HCT116 (cell line): ENCODE data around the gene HERC3. TPM values are rescaled to one million over a fixed set of nuclear protein-coding genes. Genes with fewer than 3 reads are reported as not detected.

Experiments
- ATAC-seq: fragments of 200-7000 bp; cut with Tn5 transposase; 2 replicates; pipeline ENCODE4 v1.9.1; 2020; ENCODE audit warnings: mild to moderate bottlenecking, moderate library complexity
- BruUV-seq: library from RNA; stranded (reverse); fragments of 400-500 nt; replicated peaks from 2 replicates; lab custom pipeline; 2021; lab: Mats Ljungman, UMichigan
- CTCF ChIA-PET: fragments of 300-600 bp; sonication (Branson Sonifier 250); formaldehyde crosslinking; loops from one replicate; lab custom pipeline; 2021; ENCODE audit warnings: antibody characterized with exemption; lab: Charles Lee
- POLR2A ChIA-PET: fragments of 300-600, 350-600 bp; sonication (Branson Sonifier 250); formaldehyde crosslinking; loops from one replicate; lab custom pipeline; 2021; ENCODE audit warnings: antibody characterized with exemption; lab: Charles Lee
- RAD21 ChIA-PET, 2 experiments: fragments of 300-600 bp; sonication (Branson Sonifier 250); formaldehyde crosslinking; loops; one replicate each; lab custom pipeline; 2023; ENCODE audit warnings: low total read pairs in 2 of 2; ENCODE audit not compliant: uncharacterized antibody in 2 of 2, unreplicated experiment in 2 of 2, low non-redundant PET in 1 of 2; lab: Charles Lee
- DNase-seq: peaks from one replicate; pipeline ENCODE4 v3.0.0-alpha.2; 2010; ENCODE audit warnings: low read depth, low spot score
- H2AFZ ChIP-seq: fragments of 200-600 bp; shearing (Covaris generic), sonication (generic); 2 replicates; pipeline ENCODE4 v1.6.1; 2017; ENCODE audit warnings: low read depth, mixed run types, mixed read lengths, antibody characterized with exemption, low read length; ENCODE audit not compliant: poor library complexity, severe bottlenecking
- H3K27ac ChIP-seq: 2 replicates; pipeline ENCODE4 v1.5.1; 2012; ENCODE audit warnings: low read depth, low read length
- H3K27me3 ChIP-seq: fragments of 200-600 bp; sonication (generic); 2 replicates; pipeline ENCODE4 v1.6.1; 2016; ENCODE audit warnings: mixed run types, low read length, mixed read lengths; ENCODE audit not compliant: insufficient read depth
- H3K36me3 ChIP-seq, 2 experiments: fragments of 200-500 bp in 1 of 2; fragments of 200-600 bp in 1 of 2; sonication (Bioruptor generic) in 1 of 2; sonication (generic) in 1 of 2; 2 replicates each; pipeline versions ENCODE4 v1.5.1 to v1.6.1; 2014 to 2016; ENCODE audit warnings: low read length in 2 of 2, inconsistent platforms in 1 of 2, mixed read lengths in 1 of 2, mixed run types in 1 of 2; ENCODE audit not compliant: insufficient read depth in 2 of 2, control insufficient read depth in 1 of 2
- H3K4me1 ChIP-seq, 2 experiments: fragments of 200-600 bp in 1 of 2; sonication (generic) in 1 of 2; 2 replicates each; pipeline versions ENCODE4 v1.5.1 to v1.6.1; 2012 to 2017; ENCODE audit warnings: low read length in 2 of 2, inconsistent platforms in 1 of 2, mild to moderate bottlenecking in 1 of 2, mixed read lengths in 1 of 2, mixed run types in 1 of 2, moderate library complexity in 1 of 2; ENCODE audit not compliant: insufficient read depth in 2 of 2, control insufficient read depth in 1 of 2
- H3K4me2 ChIP-seq: fragments of 200-600 bp; sonication (generic); 2 replicates; pipeline ENCODE4 v1.6.1; 2017; ENCODE audit warnings: mixed run types, low read length, mixed read lengths
- H3K4me3 ChIP-seq, 2 experiments: fragments of 200-600 bp in 1 of 2; sonication (generic) in 1 of 2; replicated peaks in 1 of 2; 2 replicates each; pipeline ENCODE4 v1.5.1; 2011 to 2016; ENCODE audit warnings: low read length in 2 of 2, control low read depth in 1 of 2, low read depth in 1 of 2, mild to moderate bottlenecking in 1 of 2, mixed read lengths in 1 of 2, mixed run types in 1 of 2
- H3K79me2 ChIP-seq: fragments of 200-600 bp; sonication (generic); 2 replicates; pipeline ENCODE4 v1.6.1; 2017; ENCODE audit warnings: mild to moderate bottlenecking, mixed run types, low read length, moderate library complexity, mixed read lengths; ENCODE audit not compliant: insufficient read depth
- H3K9ac ChIP-seq: fragments of 200-600 bp; sonication (generic); 2 replicates; pipeline ENCODE4 v1.6.1; 2016; ENCODE audit warnings: low read length, mixed read lengths
- H3K9me2 ChIP-seq: fragments of 200-600 bp; sonication (generic), shearing (Covaris generic); 2 replicates; pipeline ENCODE4 v1.6.1; 2017; ENCODE audit warnings: mixed run types, mild to moderate bottlenecking, moderate library complexity; ENCODE audit not compliant: insufficient read depth
- H3K9me3 ChIP-seq, 2 experiments: fragments of 200-500 bp in 1 of 2; fragments of 200-600 bp in 1 of 2; sonication (Bioruptor generic) in 1 of 2; sonication (generic) in 1 of 2; 2 replicates each; pipeline ENCODE4 v1.6.1; 2014 to 2017; ENCODE audit warnings: low read length in 2 of 2, mixed read lengths in 2 of 2, inconsistent platforms in 1 of 2, low read depth in 1 of 2, mild to moderate bottlenecking in 1 of 2, mixed run types in 1 of 2, moderate library complexity in 1 of 2; ENCODE audit not compliant: control insufficient read depth in 1 of 2, insufficient read depth in 1 of 2
- H4K20me1 ChIP-seq: fragments of 200-600 bp; sonication (generic), shearing (Covaris generic); 2 replicates; pipeline ENCODE4 v1.6.1; 2017; ENCODE audit warnings: mixed run types, mild to moderate bottlenecking, moderate library complexity; ENCODE audit not compliant: insufficient read depth
- CBX3 ChIP-seq: IDR thresholded peaks from 2 replicates; pipeline ENCODE4 v1.6.1; 2012; ENCODE audit warnings: low read depth
- CTCF ChIP-seq, 3 experiments: fragments of 200-600 bp in 1 of 3; sonication (generic) in 1 of 3; IDR thresholded peaks in 2 of 3; conservative IDR thresholded peaks in 1 of 3; 2 replicates each; pipeline ENCODE4 v1.5.1; 2012 to 2017; ENCODE audit warnings: low read depth in 2 of 3, low read length in 2 of 3, antibody characterized with exemption in 1 of 3, borderline replicate concordance in 1 of 3, control low read depth in 1 of 3, mild to moderate bottlenecking in 1 of 3, mixed read lengths in 1 of 3, mixed run types in 1 of 3, moderate library complexity in 1 of 3; ENCODE audit not compliant: insufficient read depth in 1 of 3
- ELF1 ChIP-seq: IDR thresholded peaks from 2 replicates; pipeline ENCODE4 v1.6.1; 2012; ENCODE audit warnings: low read depth, borderline replicate concordance
- JUND ChIP-seq: IDR thresholded peaks from 2 replicates; pipeline ENCODE4 v1.6.1; 2012
- MAX ChIP-seq: IDR thresholded peaks from 2 replicates; pipeline ENCODE4 v1.6.1; 2012
- POLR2AphosphoS5 ChIP-seq: IDR thresholded peaks from 2 replicates; pipeline ENCODE4 v1.6.1; 2011; ENCODE audit warnings: mild to moderate bottlenecking, low read depth, low read length, moderate library complexity
- REST ChIP-seq: IDR thresholded peaks from 2 replicates; pipeline ENCODE4 v1.6.1; 2012; ENCODE audit warnings: low read depth
- SIN3A ChIP-seq: IDR thresholded peaks from 2 replicates; pipeline ENCODE4 v1.6.1; 2012; ENCODE audit warnings: low read depth
- SRF ChIP-seq: IDR thresholded peaks from 2 replicates; pipeline ENCODE4 v1.6.1; 2012; ENCODE audit warnings: low read depth
- TCF7L2 ChIP-seq: IDR thresholded peaks from 2 replicates; pipeline ENCODE4 v1.7.0; 2011; ENCODE audit warnings: borderline replicate concordance, inconsistent platforms; ENCODE audit not compliant: insufficient read depth, insufficient read length; ENCODE audit errors: extremely low read depth
- YY1 ChIP-seq: IDR thresholded peaks from 2 replicates; pipeline ENCODE4 v1.6.1; 2011; ENCODE audit warnings: low read length, low read depth, moderate library complexity, mild to moderate bottlenecking; ENCODE audit not compliant: insufficient replicate concordance; ENCODE audit errors: extremely low read depth
- intact Hi-C: fragments of 100-400 bp; cut with micrococcal nuclease; formaldehyde crosslinking; loops from 2 replicates; pipeline ENCODE4 v1.10.0; 2022
- total RNA-seq: library from RNA; stranded (reverse); gene quantifications from one replicate; pipeline ENCODE4 v1.2.1, GENCODE V29; 2021; ENCODE audit not compliant: unreplicated experiment

HERC3 gene
- total RNA-seq, 1 experiment from 2014 or later = 10.8 TPM

- TF ChIP-seq CTCF (IDR thresholded peaks at IDR 0.05 in 2 of 3, conservative IDR thresholded peaks at IDR 0.05 in 1 of 3; ENCODE audit: borderline replicate concordance in 1 of 3, insufficient read depth in 1 of 3, low read depth in 2 of 3, low read length in 2 of 3) (no peak), JUND (no peak)
- TF ChIP-seq, all 23 proteins: peak for 0
Observed at GRCh38 chr4:88709989-88710388, 117.7 kb downstream of the HERC3 start (continued).

- no peaks in the 10 kb centered on the region for H3K9me2 ChIP-seq
- no peaks in the 10 kb centered on the region for H3K79me2 ChIP-seq
- H3K4me3 ChIP-seq = no peak overlapping the region
- ATAC-seq (no peak), DNase-seq (no peak)
- ChIA-PET POLR2A (no interaction called here), RAD21 (no interaction called here), CTCF (no interaction called here)
- H3K36me3 ChIP-seq = no peaks in the 10 kb centered on the region
- no peak overlapping the region for H3K4me2 ChIP-seq
- no TSS peak for BruUV-seq
- no peak overlapping the region for H2AFZ ChIP-seq
- H4K20me1 ChIP-seq = no peaks in the 10 kb centered on the region
- H3K4me1 ChIP-seq = no peaks in the 10 kb centered on the region
- peaks cover 0 to 4% of the 10 kb centered on the region in 2 experiments; a peak in 1 of 4 replicates for H3K9me3 ChIP-seq
- TF ChIP-seq TCF7L2 (no peak), JUND (no peak), REST (no peak), MAX (no peak), CBX3 (no peak), ELF1 (no peak), SIN3A (no peak), POLR2AphosphoS5 (no peak), SRF (no peak), YY1 (no peak)
- H3K27ac ChIP-seq = no peak overlapping the region
- H3K9ac ChIP-seq = no peak overlapping the region
- intact Hi-C loops = no loop called here
- no peaks in the 10 kb centered on the region for H3K27me3 ChIP-seq
Observed at GRCh38 chr4:88713782-88714181, 121.5 kb downstream of the HERC3 start.
